Aorta (tissue), 5 donors: ENCODE results near the gene DIAPH2. TPM values are rescaled to one million over a fixed set of nuclear protein-coding genes. Genes with fewer than 3 reads are reported as not detected.

Experiments
- ATAC-seq: fragments of 200-7000 bp; cut with Tn5 transposase; one replicate; pipeline ENCODE4 v1.9.1; 2022; ENCODE audit warnings: moderate library complexity; ENCODE audit not compliant: low FRiP score
- DNase-seq, 2 donors: peaks; one replicate each; pipeline ENCODE4 v3.0.0-alpha.2; 2020
- H3K27ac ChIP-seq, 2 donors: one replicate each; pipeline ENCODE4 v1.5.1; 2013; ENCODE audit warnings: low read length in 2 of 2, mild to moderate bottlenecking in 2 of 2, moderate library complexity in 2 of 2, control low read depth in 1 of 2, inconsistent platforms in 1 of 2, low read depth in 1 of 2
- H3K27me3 ChIP-seq, 2 donors: one replicate each; pipeline ENCODE4 v1.6.1; 2013; ENCODE audit warnings: control low read depth in 1 of 2, low read length in 1 of 2, mild to moderate bottlenecking in 1 of 2, moderate library complexity in 1 of 2; ENCODE audit not compliant: insufficient read depth in 2 of 2, control insufficient read depth in 1 of 2
- H3K36me3 ChIP-seq, 2 donors: one replicate each; pipeline ENCODE4 v1.6.1; 2013; ENCODE audit warnings: control low read depth in 1 of 2, low read length in 1 of 2, mild to moderate bottlenecking in 1 of 2; ENCODE audit not compliant: insufficient read depth in 2 of 2, control insufficient read depth in 1 of 2
- H3K4me1 ChIP-seq, 2 donors: one replicate each; pipeline ENCODE4 v1.6.1; 2013; ENCODE audit warnings: low read length in 2 of 2, control low read depth in 1 of 2, mild to moderate bottlenecking in 1 of 2, moderate library complexity in 1 of 2; ENCODE audit not compliant: insufficient read depth in 2 of 2, control insufficient read depth in 1 of 2
- H3K4me3 ChIP-seq, 2 donors: one replicate each; pipeline ENCODE4 v1.5.1; 2013; ENCODE audit warnings: low read length in 2 of 2, control low read depth in 1 of 2, mild to moderate bottlenecking in 1 of 2
- H3K9me3 ChIP-seq: one replicate; pipeline ENCODE4 v1.6.1; 2013; ENCODE audit warnings: mild to moderate bottlenecking, low read length; ENCODE audit not compliant: control insufficient read depth
- WGBS, 2 donors: extraction: QIAGEN DNeasy Blood & Tissue Kit; methylation state at CpG; one replicate each; pipeline ENCODE4 v1.1.7; 2013; 5-methylcytosine and 5-hydroxymethylcytosine counted together
- intact Hi-C, 2 donors: fragments of 100-400 bp; cut with DNase I; formaldehyde crosslinking; loops; one replicate each; pipeline versions ENCODE4 v1.14.2 to v1.15.0; 2022
- polyA plus RNA-seq, 2 donors: library from polyadenylated mRNA; stranded (reverse); fragments of 200-250 nt; gene quantifications; one replicate each; pipeline ENCODE4 v1.2.3, GENCODE V29; 2013
- total RNA-seq, 2 donors: library from RNA; stranded (reverse); fragmentation: NEBNext Ultra II Directional; extraction: Animal tissue kit (Norgen Biotek cat#: 25700); gene quantifications; one replicate each; pipeline ENCODE4 v1.2.1, GENCODE V29; 2021
- donor health status: healthy with polysubstance abuse.
- donor health status: Bipolar disorder and iron deficiency.
- donor health status: DM: no; HTN: no; CAD: no.
- donor health status: DM: no; HTN: no; CAD: no.
- donor health status: DM: yes; HTN: yes; CAD: no.

DIAPH2 gene
- total and polyA plus RNA-seq, 4 donors: 6.5 to 48.4 (median 29.9) TPM

GRCh38 chrX:96979766-96980165 is 295.1 kb downstream of the DIAPH2 start:
- H3K27me3 ChIP-seq: no peaks in the 10 kb centered on the region
- no peaks in the 10 kb centered on the region for H3K9me3 ChIP-seq
- ATAC-seq (no peak), DNase-seq (no peak)
- no peaks in the 10 kb centered on the region for H3K36me3 ChIP-seq
- H3K4me1 ChIP-seq: no peaks in the 10 kb centered on the region
- no peak overlapping the region for H3K4me3 ChIP-seq
- H3K27ac ChIP-seq: no peak overlapping the region
- intact Hi-C loops: no loop called here
- 52 to 82% methylated on average over 5 of the region's 5 CpGs for WGBS, 2 donors

- DNase-seq (no peak), ATAC-seq (no peak)
- H3K4me3 ChIP-seq: no peak overlapping the region
- H3K27me3 ChIP-seq: no peaks in the 10 kb centered on the region
- H3K4me1 ChIP-seq: no peaks in the 10 kb centered on the region
- no peaks in the 10 kb centered on the region for H3K9me3 ChIP-seq
- WGBS, 2 donors: 13 to 26% methylated on average over 1 of the region's 1 CpG
- intact Hi-C loops: no loop called here
- H3K27ac ChIP-seq: no peak overlapping the region
- no peaks in the 10 kb centered on the region for H3K36me3 ChIP-seq
Observed at GRCh38 chrX:96982161-96982560, 297.5 kb downstream of the DIAPH2 start.

- intact Hi-C loops: no loop called here
- Histone ChIP-seq H3K9me3 (no peaks in the 10 kb centered on the region), H3K27ac (no peak overlapping the region), H3K4me1 (no peaks in the 10 kb centered on the region), H3K36me3 (no peaks in the 10 kb centered on the region), H3K27me3 (no peaks in the 10 kb centered on the region), H3K4me3 (no peak overlapping the region)
- ATAC-seq: no peak
- no peak for DNase-seq
- WGBS, 2 donors: 76 to 93% methylated on average over 3 of the region's 3 CpGs
Observed at GRCh38 chrX:96984538-96984937, 299.9 kb downstream of the DIAPH2 start.

- no peak overlapping the region for H3K27ac ChIP-seq
- no peaks in the 10 kb centered on the region for H3K36me3 ChIP-seq
- H3K27me3 ChIP-seq: no peaks in the 10 kb centered on the region
- WGBS, 2 donors: 64 to 92% methylated on average over 2 of the region's 2 CpGs
- H3K9me3 ChIP-seq: no peaks in the 10 kb centered on the region
- no peak for ATAC-seq
- no peak for DNase-seq
- intact Hi-C loops: no loop called here
- H3K4me3 ChIP-seq: no peak overlapping the region
- no peaks in the 10 kb centered on the region for H3K4me1 ChIP-seq
Observed at GRCh38 chrX:96985046-96985445, 300.4 kb downstream of the DIAPH2 start.

- Histone ChIP-seq H3K4me3 (no peak overlapping the region), H3K27me3 (no peaks in the 10 kb centered on the region), H3K4me1 (no peaks in the 10 kb centered on the region), H3K27ac (no peak overlapping the region), H3K36me3 (no peaks in the 10 kb centered on the region), H3K9me3 (no peaks in the 10 kb centered on the region)
- no peak for DNase-seq
- WGBS, 2 donors: 84 to 98% methylated on average over 1 of the region's 1 CpG
- ATAC-seq: no peak
- intact Hi-C loops: no loop called here
Observed at GRCh38 chrX:96987228-96987627, 302.6 kb downstream of the DIAPH2 start.

GRCh38 chrX:96989830-96990571 is 305.4 kb downstream of the DIAPH2 start:
- DNase-seq (no peak), ATAC-seq (no peak)
- Histone ChIP-seq H3K27me3 (no peaks in the 10 kb centered on the region), H3K27ac (no peak overlapping the region), H3K36me3 (no peaks in the 10 kb centered on the region), H3K4me1 (no peaks in the 10 kb centered on the region), H3K4me3 (no peak overlapping the region), H3K9me3 (no peaks in the 10 kb centered on the region)
- intact Hi-C loops: no loop called here
- 77 to 90% methylated on average over 5 of the region's 5 CpGs for WGBS, 2 donors

GRCh38 chrX:96994093-96994492 is 309.5 kb downstream of the DIAPH2 start:
- ATAC-seq (no peak), DNase-seq (no peak)
- Histone ChIP-seq H3K4me3 (no peak overlapping the region), H3K36me3 (no peaks in the 10 kb centered on the region), H3K4me1 (no peaks in the 10 kb centered on the region), H3K27ac (no peak overlapping the region), H3K27me3 (no peaks in the 10 kb centered on the region), H3K9me3 (no peaks in the 10 kb centered on the region)
- intact Hi-C loops: no loop called here
- WGBS, 2 donors: 85 to 97% methylated on average over 2 of the region's 2 CpGs

- no peaks in the 10 kb centered on the region for H3K36me3 ChIP-seq
- no peak overlapping the region for H3K27ac ChIP-seq
- 73 to 77% methylated on average over 4 of the region's 4 CpGs for WGBS, 2 donors
- intact Hi-C loops: no loop called here
- H3K4me3 ChIP-seq: no peak overlapping the region
- ATAC-seq (no peak), DNase-seq (no peak)
- no peaks in the 10 kb centered on the region for H3K9me3 ChIP-seq
- H3K27me3 ChIP-seq: no peaks in the 10 kb centered on the region
- no peaks in the 10 kb centered on the region for H3K4me1 ChIP-seq
Observed at GRCh38 chrX:96997196-96997595, 312.6 kb downstream of the DIAPH2 start.

- Histone ChIP-seq H3K4me3 (no peak overlapping the region), H3K9me3 (no peaks in the 10 kb centered on the region), H3K27me3 (no peaks in the 10 kb centered on the region), H3K36me3 (no peaks in the 10 kb centered on the region), H3K4me1 (no peaks in the 10 kb centered on the region), H3K27ac (no peak overlapping the region)
- intact Hi-C loops: no loop called here
- ATAC-seq (no peak), DNase-seq (no peak)
Observed at GRCh38 chrX:97000682-97001368, 316.2 kb downstream of the DIAPH2 start.
